GM19438 (cell line): ENCODE measurements around the gene ARID3C.
A peak's percentile ranks its signal among the peaks of the same experiment; 100 is the strongest.

ENCODE experiments used
- ATAC-seq: cut with Tn5 transposase; IDR thresholded peaks from one replicate; pipeline ENCODE4 v1.9.1; 2021; ENCODE audit warnings: low read depth; ENCODE audit not compliant: unreplicated experiment

The ARID3C gene, protein sequence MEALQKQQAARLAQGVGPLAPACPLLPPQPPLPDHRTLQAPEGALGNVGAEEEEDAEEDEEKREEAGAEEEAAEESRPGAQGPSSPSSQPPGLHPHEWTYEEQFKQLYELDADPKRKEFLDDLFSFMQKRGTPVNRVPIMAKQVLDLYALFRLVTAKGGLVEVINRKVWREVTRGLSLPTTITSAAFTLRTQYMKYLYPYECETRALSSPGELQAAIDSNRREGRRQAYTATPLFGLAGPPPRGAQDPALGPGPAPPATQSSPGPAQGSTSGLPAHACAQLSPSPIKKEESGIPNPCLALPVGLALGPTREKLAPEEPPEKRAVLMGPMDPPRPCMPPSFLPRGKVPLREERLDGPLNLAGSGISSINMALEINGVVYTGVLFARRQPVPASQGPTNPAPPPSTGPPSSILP

GRCh38 chr9:34628656-34629490 is at the start of gene ARID3C:
TSS of gene ARID3C (minus strand) at chr9:34629066. CDS start at chr9:34628014, 1,052 bp downstream.
- no peak for ATAC-seq

DNA sequence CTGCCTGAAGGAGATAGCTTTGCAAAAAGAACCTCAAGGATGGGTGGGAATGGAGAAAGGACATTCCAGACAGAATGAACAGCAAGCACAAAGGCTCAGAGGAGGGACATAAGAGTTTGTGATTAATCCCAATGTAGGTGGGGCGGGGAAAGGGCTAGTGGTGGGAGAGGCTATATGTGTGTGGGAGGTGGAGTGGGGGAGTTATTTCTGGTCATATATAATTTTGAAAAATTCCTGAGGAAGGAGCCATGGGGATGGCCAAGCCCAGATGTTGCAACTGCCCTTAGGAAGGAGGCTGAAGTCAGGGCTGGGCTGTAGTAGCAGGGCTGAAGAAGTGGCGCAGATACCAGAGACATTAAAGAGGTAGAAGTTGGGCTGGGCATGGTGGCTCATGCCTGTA is 47.0 kb upstream of the ARID3C start:
- ATAC-seq: no peak

DNA sequence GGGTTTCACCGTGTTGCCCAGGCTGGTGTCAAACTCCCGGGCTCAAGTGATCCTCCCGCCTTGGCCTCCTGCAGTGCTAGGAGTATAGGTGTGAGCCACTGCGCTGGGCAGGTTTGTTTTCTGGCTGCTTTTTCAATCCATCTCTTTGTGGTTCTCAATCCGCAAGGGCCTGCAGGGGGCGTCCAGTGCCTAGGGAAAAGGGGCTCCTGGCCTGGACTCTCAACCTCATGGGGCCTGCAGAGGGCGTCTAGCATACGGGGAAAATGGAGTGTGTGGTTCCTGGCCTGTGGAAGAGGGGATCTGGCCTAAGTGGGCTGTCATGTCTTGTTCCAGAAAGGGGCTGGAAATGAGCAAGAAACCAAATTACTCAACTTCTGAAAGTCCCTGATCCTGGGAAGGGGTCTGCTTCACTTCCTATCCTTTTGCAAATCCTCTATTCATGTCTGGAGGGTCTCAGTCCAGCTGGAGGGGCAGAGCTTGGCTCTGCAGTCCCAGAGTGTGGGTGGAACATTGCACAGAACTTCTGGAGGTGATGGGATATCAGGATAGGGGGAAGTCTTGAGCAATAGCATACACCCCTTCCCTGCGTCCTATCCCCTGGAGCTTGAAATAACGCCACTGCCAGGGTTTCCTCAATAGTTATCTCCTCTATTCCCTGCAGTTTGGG is 46.3 kb upstream of the ARID3C start:
- ATAC-seq: no peak

DNA sequence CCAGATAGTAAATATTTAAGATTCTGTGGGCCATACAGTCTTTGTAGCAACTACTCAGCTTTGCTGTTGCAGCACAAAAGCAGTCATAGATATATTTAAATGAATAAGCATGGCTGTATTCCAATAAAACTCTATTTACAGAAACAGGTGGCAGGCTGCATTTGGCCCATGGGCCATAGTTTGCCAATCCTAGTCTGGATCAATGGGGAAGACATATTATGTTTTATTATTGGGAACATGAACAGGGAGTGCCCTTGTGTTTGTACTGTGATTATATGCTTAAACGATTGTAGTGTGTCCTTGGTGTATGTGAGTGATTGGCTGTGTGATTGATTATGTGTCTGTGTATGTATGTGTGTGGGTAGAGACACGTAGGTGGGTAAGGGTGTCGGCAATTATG is 45.6 kb upstream of the ARID3C start:
- ATAC-seq: no peak

DNA sequence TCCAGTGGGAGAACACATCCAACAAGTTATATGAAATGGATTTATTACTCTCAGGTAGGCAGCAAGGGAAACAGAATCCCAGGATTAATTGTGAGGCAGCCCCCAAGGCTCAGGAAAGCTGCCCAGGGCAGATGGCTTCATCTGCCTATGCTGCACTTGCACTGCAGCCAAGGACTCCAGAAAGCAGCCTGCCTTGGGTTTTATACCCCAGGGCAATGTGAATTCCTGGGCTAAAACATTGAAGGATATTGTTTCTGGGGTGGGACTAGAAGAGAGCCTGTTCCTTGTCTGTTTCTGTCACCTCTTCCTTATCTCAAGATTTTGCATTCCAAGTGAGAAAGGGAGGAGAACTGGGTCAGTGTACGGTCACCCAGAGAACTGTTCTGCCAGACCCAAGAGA is 42.4 kb upstream of the ARID3C start:
- ATAC-seq: no peak

DNA sequence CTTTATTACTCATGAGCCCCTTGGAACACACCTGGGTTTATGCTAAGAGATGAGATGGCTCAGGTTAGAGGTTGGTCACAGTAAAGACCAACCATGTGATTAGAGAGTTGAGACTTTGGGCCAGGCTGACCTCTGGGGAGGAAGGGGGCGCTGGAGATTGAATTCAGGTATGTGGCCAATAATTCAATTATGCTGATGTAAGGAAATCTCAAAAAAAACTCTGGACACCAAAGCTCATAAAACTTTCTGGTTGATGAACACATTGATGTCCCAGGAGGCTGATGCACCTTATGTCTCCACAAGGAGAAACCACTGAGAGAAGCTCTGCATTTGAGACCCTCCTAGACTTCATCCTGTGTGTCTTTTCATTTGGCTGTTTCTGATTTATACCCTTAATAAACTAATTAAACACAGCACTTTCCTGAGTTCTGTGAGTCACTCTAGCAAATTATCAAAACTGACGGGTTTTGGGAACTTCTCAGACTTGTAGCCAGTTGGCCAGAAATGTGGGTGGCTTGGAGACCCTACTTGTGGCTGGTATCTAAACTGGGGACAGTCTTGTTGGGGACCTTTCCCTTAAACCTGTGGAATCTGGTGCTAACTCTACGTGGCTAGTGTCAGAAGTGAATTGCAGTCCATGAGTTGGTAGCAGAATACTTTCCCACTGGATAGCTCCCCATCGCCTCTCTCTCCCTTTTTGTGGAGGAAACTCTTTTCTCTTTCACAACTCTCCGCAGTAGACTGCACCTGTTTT is 41.1 kb upstream of the ARID3C start:
- ATAC-seq: no peak

GRCh38 chr9:34665381-34666250 is 36.8 kb upstream of the ARID3C start:
- peak; percentile 73 for ATAC-seq

GRCh38 chr9:34665067-34665380 is 36.2 kb upstream of the ARID3C start:
- ATAC-seq: peak; percentile 29

GRCh38 chr9:34664281-34665066 is 35.6 kb upstream of the ARID3C start:
- no peak for ATAC-seq

DNA sequence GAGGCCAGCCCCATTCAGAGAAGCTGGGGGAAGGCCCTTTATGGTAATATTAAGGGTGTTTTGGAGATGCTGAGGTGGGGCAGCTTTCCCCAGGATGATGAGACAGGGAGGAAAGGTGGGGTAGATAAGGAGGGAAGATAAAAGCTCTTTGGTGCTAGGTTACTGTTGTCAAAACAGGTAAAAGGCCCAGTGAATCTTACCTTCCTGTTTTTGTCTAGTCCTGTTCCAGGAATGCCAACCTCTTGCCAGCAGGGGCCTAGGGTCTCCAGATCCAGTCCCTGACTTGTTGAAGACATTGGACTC is 34.4 kb upstream of the ARID3C start:
- no peak for ATAC-seq

GRCh38 chr9:34662526-34663302 is 33.8 kb upstream of the ARID3C start, which contains the start of gene CCL27:
TSS of gene CCL27 (minus strand) at chr9:34662657. CDS start at chr9:34662633, 24 bp downstream.
- no peak for ATAC-seq

- no peak for ATAC-seq
These were observed 30.9 kb upstream of the ARID3C start for GRCh38 chr9:34659592-34660253.

DNA sequence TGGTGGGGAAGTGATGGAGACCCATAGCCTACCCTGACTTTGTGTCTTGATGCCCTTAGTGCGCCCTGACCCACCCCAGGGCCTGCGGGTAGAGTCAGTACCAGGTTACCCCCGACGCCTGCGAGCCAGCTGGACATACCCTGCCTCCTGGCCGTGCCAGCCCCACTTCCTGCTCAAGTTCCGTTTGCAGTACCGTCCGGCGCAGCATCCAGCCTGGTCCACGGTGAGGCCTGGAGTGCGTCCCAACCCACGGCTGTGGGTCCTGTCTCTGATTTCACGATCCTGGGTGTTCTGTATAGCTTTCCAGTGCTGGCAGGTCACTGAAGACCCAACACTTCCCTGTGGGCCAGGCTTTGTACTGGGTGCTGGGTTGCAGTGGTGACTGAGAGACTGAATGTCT is 29.6 kb upstream of the ARID3C start:
- ATAC-seq: no peak

DNA sequence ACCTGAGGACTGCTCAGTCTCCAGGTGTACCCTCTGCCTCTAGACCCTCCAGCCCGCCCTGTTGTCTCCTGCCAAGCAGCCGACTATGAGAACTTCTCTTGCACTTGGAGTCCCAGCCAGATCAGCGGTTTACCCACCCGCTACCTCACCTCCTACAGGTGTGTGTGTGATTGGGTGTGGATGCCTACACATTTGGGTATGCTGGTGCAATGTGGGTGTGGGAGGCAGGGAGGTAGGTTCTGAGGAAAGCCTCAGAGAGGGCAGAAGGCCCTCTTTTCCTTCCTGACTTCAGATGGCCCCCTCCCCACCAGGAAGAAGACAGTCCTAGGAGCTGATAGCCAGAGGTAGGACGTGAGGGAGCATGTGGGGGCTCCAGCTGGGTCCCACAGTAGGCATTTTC is 28.1 kb upstream of the ARID3C start:
- ATAC-seq: no peak

GRCh38 chr9:34655394-34655793 is 26.5 kb upstream of the ARID3C start:
- no peak for ATAC-seq

DNA sequence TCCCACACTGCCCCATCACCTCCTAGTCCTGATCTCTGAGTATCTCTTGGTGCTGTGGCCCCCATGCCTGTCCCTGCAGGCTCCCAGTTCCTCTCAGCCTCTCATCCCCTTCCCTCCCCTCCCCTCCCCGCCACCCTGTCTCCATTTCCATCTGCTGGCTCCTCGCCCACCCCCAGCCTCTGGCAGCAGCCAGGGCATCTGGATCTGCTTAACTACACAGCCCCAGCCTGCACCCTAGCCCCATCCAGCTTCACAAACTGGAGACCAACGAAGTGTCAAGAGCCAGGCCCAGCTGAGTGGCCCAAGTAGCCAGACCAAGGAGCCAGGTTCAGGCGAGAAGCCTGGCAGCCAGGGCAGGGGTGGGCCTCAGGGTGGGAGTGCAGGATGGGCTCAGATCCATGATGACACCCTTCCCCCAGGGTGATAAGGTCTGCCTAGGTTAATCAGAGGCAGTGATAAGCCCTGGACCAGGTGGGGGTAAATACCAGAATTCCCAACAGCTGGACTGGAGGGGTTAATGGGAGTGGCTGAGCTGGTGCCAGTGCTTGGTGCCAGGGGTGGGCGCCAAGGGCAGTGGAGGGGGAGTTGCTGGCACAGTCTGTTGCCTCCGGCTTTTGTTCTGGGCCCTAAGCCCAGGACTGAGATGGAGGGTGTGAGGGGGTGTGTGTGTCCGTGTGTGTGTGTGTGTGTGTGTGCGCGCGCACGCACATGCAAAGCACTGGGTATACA is 25.6 kb upstream of the ARID3C start:
- ATAC-seq: no peak
